HG03432 (cell line): ENCODE measurements around the gene TACO1.

Experiments used
- ATAC-seq: cut with Tn5 transposase; IDR thresholded peaks from one replicate; pipeline ENCODE4 v1.9.1; 2021; ENCODE audit warnings: mild to moderate bottlenecking, moderate library complexity; ENCODE audit not compliant: unreplicated experiment

TACO1 gene

DNA sequence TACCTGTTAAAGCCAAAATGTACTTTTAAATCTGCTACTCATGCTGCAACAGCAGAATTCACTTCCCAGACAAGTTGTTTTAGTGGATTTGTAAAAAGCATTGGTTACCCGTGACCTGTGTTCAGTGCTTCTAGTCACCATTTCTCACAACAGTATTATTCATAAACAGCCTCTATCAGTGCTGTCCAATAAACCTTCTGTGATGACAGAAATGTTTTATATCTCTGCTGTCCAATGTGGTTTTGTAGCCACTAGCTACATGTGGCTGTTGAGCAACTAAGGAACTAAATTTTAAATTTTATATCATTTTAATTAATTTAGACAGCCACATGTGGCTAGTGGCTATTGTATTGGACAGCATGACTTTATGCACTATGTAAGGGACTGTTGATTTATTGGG lies 34.1 kb downstream of the TACO1 start:
- ATAC-seq = no peak

DNA sequence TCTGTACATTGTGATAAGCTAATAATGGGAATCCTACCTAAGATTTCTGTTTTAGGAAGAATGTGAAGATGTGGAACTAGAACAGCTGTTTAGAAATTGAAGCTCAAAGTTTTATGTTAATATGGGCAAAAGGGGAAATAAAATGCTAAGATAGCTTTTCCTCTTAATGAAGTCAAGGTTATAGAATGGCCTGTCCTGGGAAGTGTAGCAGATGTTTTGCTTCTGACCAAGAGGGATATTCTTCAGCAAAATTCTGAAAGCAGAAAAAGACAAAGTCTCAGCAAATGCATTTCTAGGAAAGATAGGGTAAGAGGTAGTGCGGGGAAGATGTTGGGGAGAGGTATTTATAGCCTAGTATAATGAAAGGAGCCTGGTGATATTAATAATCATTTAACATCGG lies 34.6 kb downstream of the TACO1 start:
- no peak for ATAC-seq

DNA sequence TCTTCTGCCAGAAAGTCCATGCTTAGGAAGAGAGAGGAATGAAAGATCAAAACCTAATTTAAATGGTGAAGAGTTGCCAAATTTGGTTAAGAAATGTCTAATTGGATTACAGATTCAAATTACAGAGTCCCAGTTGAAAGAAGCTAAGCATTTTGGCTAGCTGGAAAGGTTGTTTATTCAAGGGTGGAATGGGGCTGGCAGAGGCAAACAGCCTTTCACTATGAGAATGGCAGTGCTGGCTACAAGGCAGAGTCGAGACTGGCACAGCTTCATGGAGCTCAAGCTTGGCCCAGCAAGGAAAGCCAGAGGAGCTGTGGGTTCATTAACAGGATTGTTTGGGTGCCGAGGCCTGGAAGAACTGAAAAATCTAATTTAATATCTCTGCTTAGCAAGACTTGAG lies 35.1 kb downstream of the TACO1 start:
- ATAC-seq = no peak

DNA sequence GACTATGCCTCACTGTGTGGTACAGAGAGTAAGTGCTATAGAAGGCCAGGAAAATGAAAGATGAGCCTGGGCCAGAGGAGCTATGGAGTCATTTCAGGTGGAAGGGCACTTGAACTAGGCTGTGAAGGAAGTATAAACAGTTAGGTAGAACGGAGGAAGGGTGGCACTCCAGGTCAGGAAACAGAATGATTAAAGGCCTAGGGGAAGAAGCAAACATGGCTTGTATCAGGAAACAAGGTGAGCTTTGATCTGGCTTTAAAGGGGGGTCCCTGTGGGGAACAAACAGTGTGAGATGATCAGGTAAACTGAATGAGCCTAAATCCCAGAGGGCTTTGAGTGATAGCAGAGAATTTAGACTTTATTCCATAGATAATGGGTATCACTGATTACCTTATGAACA lies 38.4 kb downstream of the TACO1 start:
- no peak for ATAC-seq

DNA sequence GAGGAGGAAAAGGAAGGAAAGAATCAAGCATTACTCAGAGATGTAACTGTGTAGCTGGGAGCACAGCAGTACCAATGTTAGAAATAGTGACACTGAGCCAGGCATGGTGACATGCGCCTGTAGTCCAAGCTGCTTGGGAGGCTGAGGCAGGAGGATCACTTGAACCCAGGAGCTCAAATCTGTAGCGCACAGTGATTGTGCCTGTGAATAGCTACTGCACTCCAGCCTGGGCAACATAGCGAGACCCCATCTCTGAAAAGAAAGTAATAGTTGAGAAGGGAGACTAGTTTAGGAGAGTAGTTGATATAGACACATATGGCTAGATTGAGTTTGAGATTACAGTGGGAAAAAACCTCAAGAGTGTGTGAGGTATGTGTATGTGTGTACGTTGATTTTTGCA lies 39.3 kb downstream of the TACO1 start:
- ATAC-seq = no peak

DNA sequence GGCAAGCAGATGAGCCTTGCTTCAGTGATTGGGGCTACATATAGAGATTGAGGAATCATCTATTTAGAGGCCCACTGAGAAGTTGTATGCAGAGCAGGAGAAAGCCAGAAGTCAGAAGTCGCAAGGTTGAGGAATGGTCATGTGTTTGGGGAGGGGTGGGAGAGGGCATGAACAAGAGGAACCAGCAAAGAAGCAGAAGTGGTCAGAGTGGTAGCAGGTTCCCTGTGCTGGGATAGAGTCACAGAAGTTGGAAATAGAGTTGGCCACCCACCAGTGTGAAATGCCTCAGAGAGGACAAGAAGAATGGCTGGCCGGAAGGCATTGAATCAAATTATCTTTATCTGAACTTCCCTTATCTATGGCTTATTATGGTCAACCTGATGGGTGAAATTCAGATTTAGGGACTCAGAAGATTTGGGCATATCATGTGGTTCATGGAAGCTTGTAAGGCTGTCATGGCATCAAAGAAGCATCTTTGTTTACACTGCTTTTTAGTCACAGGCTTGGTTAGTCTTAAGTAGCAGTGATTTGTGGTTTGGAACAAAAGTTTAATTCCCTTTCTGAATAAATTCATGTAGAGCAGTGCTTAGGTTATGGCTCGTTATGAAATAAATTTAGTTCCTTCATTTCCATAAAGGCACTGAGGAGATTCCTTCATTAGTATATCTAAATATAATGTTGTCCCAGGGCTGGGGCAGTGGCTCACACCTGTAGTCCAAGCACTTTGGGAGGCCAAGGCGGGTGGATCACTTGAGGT lies 41.2 kb downstream of the TACO1 start:
- no peak for ATAC-seq

DNA sequence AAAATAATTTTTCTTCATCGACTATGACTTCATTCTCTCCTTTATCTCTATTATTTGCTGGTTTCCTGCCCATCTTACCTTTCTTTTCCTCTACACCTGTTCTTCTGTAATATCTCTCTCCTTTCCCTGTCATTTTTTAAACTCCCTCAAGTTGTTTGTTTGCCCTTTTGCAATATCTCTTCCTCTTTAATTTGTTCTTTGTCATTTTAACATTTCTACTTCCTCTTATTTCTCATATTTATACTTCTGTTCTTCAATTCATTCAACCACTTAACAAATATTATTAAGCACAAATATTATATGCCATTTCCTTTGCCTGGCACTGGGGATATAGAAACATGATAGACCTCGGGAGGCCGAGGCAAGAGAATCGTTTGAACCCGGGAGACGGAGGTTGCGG lies 44.2 kb downstream of the TACO1 start:
- ATAC-seq = no peak

DNA sequence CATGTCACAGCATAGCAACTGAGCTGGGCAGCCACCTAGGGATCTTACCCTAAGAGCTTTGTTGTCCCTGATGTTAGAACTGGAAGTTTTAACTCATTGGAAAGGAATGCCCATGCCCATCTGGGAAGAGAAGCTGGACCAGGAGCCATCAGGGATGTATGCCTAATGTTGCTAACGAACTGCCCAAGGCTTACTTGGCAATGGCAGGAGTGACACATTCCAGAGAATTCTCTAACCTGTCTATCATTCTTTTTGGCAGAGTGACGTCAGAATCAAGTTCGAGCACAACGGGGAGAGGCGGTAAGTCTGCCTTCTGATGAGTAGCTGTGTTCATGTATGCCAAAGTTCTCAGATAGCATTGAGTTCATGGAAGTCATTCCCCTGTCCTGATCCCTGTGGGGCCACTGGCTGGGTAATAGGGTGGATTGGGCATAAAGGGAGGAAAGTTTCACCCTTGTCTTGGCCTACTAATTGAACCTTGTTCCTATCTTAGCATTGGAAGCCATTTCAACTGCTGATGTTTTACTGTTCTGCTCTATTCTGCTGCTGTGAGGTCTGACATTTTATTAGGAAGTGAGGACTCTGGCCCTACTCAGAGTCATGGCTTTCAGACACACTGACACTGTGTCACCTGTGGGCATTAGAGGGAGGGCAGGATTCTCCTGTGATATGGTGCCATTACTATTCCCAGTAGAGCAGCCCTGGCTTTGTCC lies 45.2 kb downstream of the TACO1 start:
- ATAC-seq = peak; percentile 59

DNA sequence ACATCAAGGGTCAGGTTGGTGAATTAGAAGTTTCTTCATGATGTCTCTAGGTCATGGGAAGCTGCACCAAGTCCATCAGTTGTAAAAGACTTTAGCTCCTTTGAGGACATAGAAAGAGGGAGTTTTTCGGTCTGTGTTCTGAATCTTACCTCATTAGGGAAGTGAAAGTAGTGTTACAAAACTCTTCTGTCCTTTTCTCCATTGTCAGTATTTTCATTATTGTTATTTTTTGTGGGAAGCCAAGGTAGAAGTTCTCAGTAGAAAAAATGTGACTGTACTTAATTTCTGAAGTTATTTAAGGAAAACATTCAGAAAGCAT lies 45.8 kb downstream of the TACO1 start:
- ATAC-seq = peak; percentile 87

DNA sequence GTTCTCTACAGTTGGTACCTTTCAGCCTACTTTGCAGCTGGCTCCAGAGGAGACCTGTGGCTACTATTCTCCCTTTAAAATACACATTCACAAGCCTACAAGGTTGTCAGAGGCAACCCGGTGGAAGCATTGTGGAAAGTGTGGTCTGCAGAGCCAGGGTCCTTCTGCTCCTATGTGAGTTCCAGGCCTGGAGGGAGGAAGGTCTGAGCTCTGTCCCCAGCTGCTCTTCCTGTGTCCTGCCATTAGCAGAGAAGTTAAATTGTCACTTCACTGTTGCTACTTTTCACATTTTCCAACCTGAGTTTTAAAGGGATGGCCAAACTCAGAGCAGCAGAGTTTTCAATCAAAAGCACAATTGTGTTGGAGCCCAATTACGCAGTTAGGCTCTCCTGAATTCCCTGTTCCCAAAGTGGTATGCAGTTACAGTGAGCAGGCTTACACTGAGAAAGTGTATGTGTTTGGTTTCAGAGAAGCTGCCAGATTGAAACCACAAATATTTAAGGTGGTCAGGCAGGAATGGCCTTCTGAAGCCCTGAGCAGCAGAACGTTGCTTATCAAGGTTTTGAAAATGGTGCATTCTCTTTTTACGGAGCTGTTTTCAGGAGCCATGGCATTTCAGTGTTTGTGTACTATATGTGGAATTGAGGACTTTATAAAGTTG lies 46.5 kb downstream of the TACO1 start:
- no peak for ATAC-seq

DNA sequence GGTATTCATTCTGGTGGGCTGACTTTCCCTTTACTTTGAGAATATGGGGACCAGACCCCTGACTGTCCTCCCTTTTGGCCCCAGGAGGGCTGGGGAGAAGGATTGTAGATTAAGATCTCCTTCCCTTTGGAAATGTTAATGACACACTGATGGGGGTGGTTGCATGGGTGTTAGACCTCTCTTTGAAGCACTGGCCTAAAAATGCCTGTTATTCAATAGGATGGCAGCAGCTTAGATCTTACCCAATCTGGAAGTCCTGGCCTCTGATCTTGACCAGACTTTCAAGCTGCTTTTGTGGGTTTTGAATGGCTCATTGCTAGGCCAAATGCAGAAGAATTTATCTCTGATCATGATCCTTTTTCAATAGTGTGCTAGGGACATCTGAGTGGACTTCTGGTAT lies 47.2 kb downstream of the TACO1 start:
- ATAC-seq = no peak

DNA sequence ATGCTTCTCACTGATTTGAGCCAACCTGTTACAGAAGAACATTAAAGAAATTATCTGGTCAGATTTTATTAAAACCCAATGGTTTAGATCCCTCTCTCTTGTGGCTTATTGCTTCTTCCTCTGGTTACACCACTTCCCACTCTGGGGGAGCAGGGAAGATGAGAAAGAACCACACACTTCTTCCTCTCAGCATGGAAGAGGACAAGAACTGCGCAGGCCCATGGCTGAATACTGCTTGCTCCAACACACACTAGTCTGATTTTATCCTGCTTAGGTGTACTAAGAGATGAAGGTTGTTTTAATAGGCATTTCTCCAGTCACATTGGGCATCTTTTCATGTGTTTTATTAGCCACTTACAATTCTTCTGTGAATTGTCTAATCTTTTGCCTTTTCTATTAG lies 49.1 kb downstream of the TACO1 start:
- ATAC-seq = no peak

DNA sequence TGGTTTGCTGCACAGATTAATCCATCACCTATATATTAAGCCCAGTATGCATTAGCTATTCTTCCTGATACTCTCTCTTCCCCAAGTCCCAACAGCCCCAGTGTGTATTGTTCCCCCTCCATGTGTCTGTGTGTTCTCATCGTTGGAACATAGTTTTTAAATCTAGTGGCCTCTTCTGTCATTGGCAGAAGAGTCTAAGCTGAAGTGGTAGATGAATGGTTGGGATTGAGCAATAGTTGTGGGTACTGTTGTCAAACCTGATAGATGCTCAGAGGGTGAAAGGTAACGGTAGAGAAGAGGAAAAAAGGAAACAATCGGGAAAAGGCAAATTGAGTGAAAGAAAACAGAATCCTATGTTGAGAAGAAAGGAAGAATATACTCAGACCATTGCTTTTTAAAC lies 51.4 kb downstream of the TACO1 start:
- no peak for ATAC-seq

DNA sequence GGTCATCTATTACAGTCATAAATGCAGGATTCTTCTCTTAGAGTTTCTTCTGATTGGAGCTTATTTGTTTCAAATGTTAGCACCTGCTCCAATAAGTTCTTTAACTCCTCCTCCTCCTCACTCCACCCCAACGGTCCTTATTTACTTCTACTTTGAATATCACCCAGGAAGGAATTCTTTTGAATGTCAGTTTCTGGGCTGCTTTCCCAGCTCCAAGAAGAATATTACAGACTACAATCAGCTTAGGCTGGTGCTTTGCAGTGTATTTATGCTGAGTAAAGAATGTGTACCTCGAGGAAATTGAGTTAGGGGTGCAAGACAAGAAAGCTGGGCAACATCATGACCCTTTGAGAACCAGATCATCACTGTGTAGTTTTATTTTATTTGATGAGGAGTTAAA lies 52.4 kb downstream of the TACO1 start:
- ATAC-seq = no peak

DNA sequence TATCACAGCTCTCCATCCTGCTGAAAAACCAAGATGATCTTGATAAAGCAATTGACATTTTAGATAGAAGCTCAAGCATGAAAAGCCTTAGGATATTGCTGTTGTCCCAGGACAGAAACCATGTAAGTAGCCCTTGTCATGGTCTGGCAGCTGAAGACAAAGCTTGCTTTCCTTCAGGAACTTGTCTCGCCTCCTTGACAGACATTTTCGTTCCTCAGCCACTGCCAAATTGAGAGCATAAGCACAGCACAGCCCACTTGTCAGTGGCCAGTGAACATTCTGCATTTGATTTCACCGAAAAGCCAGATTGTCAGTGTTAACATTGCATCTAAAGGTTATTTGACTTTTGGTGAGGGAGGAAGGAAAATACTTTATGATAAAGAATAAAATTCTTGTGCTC lies 57.1 kb downstream of the TACO1 start:
- ATAC-seq = no peak
